MM.1S (cell line): ENCODE data around the gene GZF1.

ENCODE experiments used
- EZH2phosphoT487 ChIP-seq: fragments of 300-600 bp; sonication (generic); IDR thresholded peaks from 2 replicates; pipeline ENCODE4 v1.6.1; 2018; ENCODE audit warnings: antibody characterized with exemption, low read length
- TF ChIP-seq, protein P1 (sequence below): fragments of 300-600 bp; sonication (generic); IDR thresholded peaks from 2 replicates; pipeline ENCODE4 v1.5.1; 2016; ENCODE audit warnings: antibody characterized with exemption, low read length, mixed read lengths

DNA sequence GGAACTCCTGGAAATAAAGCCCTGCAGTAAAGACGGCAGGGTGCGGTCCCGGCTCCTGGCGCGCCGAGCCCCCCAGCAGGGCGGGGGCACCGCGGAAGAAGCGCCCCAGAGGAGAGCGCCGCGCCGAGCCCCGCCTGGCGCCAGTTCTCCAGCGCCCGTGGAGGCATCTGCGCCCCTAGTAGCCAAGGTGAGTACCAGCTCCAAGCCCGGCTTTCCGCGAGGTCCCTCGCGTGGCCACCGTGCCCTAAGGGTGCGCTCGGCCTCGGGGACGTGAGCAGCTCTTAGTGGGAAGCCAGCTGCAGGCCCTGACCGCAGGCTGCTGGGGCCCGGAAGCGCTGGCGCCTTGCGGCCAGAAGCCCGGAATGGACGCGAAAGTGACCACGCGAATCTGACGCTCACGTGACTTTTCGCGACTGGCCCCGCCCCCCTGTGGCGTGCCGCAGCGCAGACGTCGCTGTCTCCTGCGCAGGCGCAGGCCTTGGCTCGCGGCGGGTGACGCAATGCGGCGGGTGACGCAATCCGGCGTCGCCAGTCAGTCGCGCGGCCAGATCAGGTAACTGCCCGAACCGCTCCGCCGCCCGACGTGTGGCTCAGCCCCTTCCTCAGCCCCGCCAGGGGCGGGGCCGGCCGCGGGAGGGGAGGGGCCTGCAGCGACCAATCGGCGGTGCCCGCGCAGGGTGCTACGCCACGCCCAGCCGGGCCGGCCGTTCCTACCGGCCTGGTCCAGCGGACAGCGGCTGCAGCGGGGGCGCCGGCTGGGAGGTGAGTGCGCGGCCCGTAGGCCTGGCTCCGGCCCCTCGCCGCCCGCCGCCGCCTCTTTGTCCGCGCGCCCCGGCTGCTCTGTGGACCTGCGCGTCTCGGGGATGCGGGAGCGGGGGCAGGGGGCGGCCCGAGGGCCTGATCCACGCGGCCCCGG is at the start of gene GZF1:
- TF ChIP-seq, protein P1, sequence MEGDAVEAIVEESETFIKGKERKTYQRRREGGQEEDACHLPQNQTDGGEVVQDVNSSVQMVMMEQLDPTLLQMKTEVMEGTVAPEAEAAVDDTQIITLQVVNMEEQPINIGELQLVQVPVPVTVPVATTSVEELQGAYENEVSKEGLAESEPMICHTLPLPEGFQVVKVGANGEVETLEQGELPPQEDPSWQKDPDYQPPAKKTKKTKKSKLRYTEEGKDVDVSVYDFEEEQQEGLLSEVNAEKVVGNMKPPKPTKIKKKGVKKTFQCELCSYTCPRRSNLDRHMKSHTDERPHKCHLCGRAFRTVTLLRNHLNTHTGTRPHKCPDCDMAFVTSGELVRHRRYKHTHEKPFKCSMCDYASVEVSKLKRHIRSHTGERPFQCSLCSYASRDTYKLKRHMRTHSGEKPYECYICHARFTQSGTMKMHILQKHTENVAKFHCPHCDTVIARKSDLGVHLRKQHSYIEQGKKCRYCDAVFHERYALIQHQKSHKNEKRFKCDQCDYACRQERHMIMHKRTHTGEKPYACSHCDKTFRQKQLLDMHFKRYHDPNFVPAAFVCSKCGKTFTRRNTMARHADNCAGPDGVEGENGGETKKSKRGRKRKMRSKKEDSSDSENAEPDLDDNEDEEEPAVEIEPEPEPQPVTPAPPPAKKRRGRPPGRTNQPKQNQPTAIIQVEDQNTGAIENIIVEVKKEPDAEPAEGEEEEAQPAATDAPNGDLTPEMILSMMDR: 0 out of 2 replicates have a peak, but pooled peaks have one; percentile 8
- TF ChIP-seq EZH2phosphoT487: no peak
